ENCODE measurements around the gene WDFY4.

The WDFY4 gene

GRCh38 chr10:49000437-49001398 is 316.0 kb downstream of the WDFY4 start:
- no peak for DNase-seq

- peak; percentile 1 for DNase-seq
These were observed 316.7 kb downstream of the WDFY4 start for GRCh38 chr10:49001402-49001801.

GRCh38 chr10:49001870-49002672 is 317.4 kb downstream of the WDFY4 start:
- DNase-seq = no peak

GRCh38 chr10:49005270-49005669 is 320.6 kb downstream of the WDFY4 start:
- DNase-seq = no peak

GRCh38 chr10:49007129-49007528 is 322.5 kb downstream of the WDFY4 start:
- DNase-seq = no peak

GRCh38 chr10:49008091-49008490 is 323.4 kb downstream of the WDFY4 start:
- no peak for DNase-seq

- DNase-seq = no peak
These were observed 324.0 kb downstream of the WDFY4 start for GRCh38 chr10:49008505-49009198.

- no peak for DNase-seq
These were observed 324.7 kb downstream of the WDFY4 start for GRCh38 chr10:49009199-49009979.

- DNase-seq = no peak
These were observed 325.6 kb downstream of the WDFY4 start for GRCh38 chr10:49010295-49010694.

- DNase-seq = no peak
These were observed 326.2 kb downstream of the WDFY4 start for GRCh38 chr10:49010865-49011264.

- DNase-seq = no peak
These were observed 327.1 kb downstream of the WDFY4 start for GRCh38 chr10:49011756-49012155.

- no peak for DNase-seq
These were observed 327.9 kb downstream of the WDFY4 start for GRCh38 chr10:49012603-49013002.

- DNase-seq = no peak
These were observed 331.0 kb downstream of the WDFY4 start for GRCh38 chr10:49015700-49016099.

GRCh38 chr10:49021685-49022084 is 337.0 kb downstream of the WDFY4 start:
- DNase-seq = no peak

- no peak for DNase-seq
These were observed 338.4 kb downstream of the WDFY4 start for GRCh38 chr10:49023071-49023470.

- DNase-seq = no peak
These were observed 339.1 kb downstream of the WDFY4 start for GRCh38 chr10:49023752-49024151.

GRCh38 chr10:49024484-49024883 is 339.8 kb downstream of the WDFY4 start:
- no peak for DNase-seq

- DNase-seq = no peak
These were observed 340.8 kb downstream of the WDFY4 start for GRCh38 chr10:49025347-49025983.

GRCh38 chr10:49028639-49029038 is 344.0 kb downstream of the WDFY4 start:
- no peak for DNase-seq

- no peak for DNase-seq
These were observed 345.0 kb downstream of the WDFY4 start for GRCh38 chr10:49029666-49030065.
